ENCODE measurements around the gene TMEM42.

The TMEM42 gene

DNA sequence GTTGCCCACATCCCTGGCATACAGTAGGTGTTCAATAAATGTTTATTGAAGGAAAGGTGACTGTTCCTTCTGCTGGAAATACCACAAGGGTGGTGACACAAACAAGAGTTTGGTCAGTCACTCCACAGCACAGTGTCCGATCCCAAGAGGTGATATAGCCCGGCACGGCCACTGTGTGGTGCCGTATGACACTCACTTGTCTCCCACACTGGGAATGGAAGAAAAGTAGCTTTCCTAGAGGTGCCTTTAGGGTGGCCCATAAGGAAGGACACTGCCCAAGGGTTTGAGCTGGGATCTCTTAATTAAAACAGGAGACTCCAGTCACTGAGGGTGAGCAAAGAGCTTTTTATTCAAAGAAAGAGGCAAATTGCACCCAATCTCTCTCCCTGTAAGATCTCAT, 53.2 kb downstream of the TMEM42 start:
- no peak for DNase-seq

Data from DMS79 (cell line).